Ishikawa (cell line): ENCODE measurements around the gene CACNA1F.

Experiments used
- CEBPB ChIP-seq: IDR thresholded peaks from 2 replicates; pipeline ENCODE4 v1.6.1; 2012
- EGR1 ChIP-seq: IDR thresholded peaks from 2 replicates; pipeline ENCODE4 v1.6.1; 2012
- EP300 ChIP-seq: IDR thresholded peaks from 2 replicates; pipeline ENCODE4 v1.6.1; 2012; ENCODE audit warnings: borderline replicate concordance
- FOXM1 ChIP-seq: IDR thresholded peaks from 2 replicates; pipeline ENCODE4 v1.6.1; 2012; ENCODE audit warnings: low read depth, borderline replicate concordance
- MAX ChIP-seq: IDR thresholded peaks from 2 replicates; pipeline ENCODE4 v1.6.1; 2012
- REST ChIP-seq: IDR thresholded peaks from 2 replicates; pipeline ENCODE4 v1.6.1; 2012; ENCODE audit warnings: low read depth, mild to moderate bottlenecking
- TAF1 ChIP-seq: IDR thresholded peaks from 2 replicates; pipeline ENCODE4 v1.6.1; 2012; ENCODE audit warnings: low read depth, mild to moderate bottlenecking

- TF ChIP-seq REST (no peak), MAX (no peak), EP300 (no peak), CEBPB (no peak), FOXM1 (no peak), TAF1 (no peak), EGR1 (no peak)
These were observed 44.6 kb downstream of the CACNA1F start for GRCh38 chrX:49188468-49189076.
